Body of pancreas (tissue), 4 donors: ENCODE data around the gene RXRB.

Experiments used
- CTCF ChIP-seq, 7 experiments: fragments of 450-650 bp in 4 of 7; fragments of 200-600 bp in 3 of 7; sonication (generic) in 3 of 7; IDR thresholded peaks; one replicate each; pipeline ENCODE4 v1.5.1; 2016 to 2019; ENCODE audit warnings: antibody characterized with exemption in 7 of 7
- POLR2A ChIP-seq, 3 donors: fragments of 450-650 bp; IDR thresholded peaks; one replicate each; pipeline ENCODE4 v1.6.1; 2016; ENCODE audit warnings: antibody characterized with exemption in 3 of 3, mild to moderate bottlenecking in 2 of 3

- TF ChIP-seq CTCF (IDR thresholded peaks at IDR 0.05) (no peak), POLR2A (IDR thresholded peaks at IDR 0.05) (no peak)
Observed at GRCh38 chr6:33164176-33164575, 36.3 kb downstream of the RXRB start.
